ENCODE measurements around the gene MBD3L2B. TPM values are rescaled to one million over a fixed set of nuclear protein-coding genes. Genes with fewer than 3 reads are reported as not detected.

Gene MBD3L2B
- total RNA-seq, 1 donor from 2014 or later = not detected

GRCh38 chr19:7010722-7011593, 10.3 kb downstream of the MBD3L2B start:
- no peak for DNase-seq

GRCh38 chr19:7007859-7008258, 13.4 kb downstream of the MBD3L2B start:
- DNase-seq = no peak

DNA sequence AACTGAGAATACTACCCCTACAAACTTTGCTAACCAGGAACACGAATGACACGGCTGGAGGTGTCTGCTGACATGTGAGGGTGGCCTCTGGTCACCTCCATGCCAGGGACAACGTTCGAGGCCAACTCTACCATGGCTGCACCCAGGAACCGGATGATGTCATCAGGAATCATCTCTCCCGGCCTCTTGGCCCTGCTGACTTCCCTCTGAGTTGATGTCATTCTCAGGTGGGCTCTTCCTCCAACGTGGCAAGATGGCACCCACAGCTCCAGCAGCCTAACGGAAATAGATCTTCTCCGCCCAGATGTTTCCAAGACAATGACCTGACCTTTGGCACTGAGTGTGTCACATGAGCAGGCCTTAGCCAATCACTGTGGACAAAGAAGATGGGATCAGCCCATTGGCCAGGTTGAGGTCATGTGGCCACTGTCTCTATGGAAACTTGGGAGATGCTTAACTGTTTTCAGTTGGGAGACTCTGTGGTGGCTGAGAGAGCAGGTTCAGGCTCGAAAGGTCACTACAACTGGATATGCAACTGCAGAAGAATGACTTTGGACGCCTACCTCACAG, 15.0 kb downstream of the MBD3L2B start:
- no peak for DNase-seq

DNA sequence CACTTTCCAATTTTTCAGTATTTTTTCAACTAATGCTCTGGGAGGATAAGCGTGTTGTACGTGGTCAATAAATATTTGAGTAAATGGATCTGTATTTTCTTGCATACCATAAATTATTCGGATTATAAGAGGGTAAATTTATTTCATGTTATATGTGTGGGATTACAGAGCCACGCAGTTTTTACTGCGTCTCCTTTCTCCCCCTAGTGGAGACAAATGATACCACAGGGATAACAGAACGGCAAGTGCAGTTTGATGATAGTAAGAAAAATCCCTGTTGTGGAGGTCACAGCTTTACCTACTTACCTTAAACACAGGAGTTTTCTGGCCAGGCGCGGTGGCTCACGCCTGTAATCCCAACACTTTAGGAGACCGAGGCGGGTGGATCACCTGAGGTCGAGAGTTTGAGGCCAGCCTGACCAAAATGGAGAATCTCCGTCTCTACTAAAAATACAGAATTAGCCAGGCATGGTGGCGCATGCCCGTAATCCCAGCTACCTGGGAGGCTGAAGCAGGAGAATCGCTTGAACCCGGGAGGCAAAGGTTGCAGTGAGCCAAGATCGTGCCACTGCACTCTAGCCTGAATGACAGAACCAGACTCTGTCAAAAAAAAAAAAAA, 16.8 kb downstream of the MBD3L2B start:
- no peak for DNase-seq

- DNase-seq = no peak
Measured at GRCh38 chr19:7000816-7001215, 20.4 kb downstream of the MBD3L2B start.

DNA sequence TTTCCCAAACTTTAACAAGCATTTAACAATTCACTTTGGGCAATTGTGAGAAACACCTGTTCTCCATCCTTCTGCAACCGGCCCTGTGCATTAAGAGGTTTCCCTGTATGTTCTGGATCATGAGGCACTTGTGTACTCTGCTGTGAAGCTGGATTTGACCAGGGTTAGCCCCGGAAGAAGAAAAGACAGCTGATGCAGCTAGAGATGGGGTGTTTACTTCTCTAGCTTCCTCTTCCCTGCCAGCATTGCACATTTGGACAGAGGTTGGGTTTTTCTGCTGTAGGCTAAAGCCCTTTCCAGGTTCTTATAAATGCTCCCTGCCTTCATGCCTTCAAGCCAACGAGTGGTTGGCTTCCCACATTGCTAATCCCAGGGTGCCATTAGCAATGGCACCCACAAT, 20.9 kb downstream of the MBD3L2B start:
- DNase-seq = no peak

DNA sequence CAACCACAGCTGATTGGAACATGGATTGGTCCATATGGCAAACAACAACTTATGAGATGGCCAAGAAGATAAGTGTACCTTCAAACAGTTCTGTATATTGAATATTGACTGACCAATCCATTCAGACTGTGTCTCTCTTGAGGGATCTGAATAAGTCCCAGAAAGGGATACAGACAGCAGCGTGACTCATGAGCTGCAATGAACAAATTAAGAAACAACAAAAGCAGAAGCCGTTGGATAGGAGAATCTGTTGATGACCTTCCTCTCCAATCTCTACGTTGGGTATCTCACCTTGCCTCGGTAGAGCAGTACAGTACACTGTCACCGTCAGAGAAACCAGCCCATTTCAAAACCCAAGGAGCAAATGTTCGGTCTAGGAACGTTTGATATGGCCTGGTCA, 21.3 kb downstream of the MBD3L2B start:
- no peak for DNase-seq

GRCh38 chr19:6997679-6998445, 23.4 kb downstream of the MBD3L2B start:
- no peak for DNase-seq

DNA sequence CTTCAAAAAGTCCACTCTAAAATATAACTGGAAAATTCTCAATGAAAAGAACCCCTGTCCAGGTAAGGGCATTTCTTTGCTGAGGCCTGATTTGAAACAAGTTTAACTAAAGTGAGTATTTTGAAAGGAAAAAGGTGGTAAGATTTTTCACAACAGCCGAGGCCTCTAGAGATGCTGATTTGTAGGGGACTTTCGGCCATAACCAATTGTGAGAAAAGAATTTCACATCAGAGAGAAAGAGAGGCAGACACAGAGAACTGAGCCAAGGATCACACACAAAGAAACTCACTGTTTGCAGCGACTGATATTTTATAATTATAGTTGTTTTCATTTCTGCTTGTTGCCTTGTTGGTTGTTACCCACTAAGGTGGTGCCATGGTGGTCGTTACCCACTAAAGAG, 24.4 kb downstream of the MBD3L2B start:
- no peak for DNase-seq

DNA sequence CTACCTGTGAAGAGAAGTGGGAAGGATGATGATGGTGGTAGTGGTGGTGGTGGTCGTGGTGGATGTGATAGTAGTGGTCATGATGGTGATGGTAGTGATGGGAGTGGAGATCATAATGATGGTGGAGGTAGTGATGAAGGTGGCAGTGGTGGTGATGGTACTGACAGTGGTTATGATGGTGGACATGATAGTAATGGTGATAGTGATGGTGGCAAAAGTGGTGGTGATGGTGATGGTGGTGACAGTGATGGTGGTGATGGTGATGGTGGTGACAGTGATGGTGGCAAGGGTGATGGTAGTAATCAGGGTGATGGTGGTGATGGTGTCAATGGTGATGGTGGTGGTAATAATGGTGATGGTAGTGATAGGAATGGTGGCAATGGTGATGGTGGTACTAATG, 26.2 kb downstream of the MBD3L2B start:
- DNase-seq = no peak

GRCh38 chr19:6988257-6988656, 33.0 kb downstream of the MBD3L2B start:
- no peak for DNase-seq

DNA sequence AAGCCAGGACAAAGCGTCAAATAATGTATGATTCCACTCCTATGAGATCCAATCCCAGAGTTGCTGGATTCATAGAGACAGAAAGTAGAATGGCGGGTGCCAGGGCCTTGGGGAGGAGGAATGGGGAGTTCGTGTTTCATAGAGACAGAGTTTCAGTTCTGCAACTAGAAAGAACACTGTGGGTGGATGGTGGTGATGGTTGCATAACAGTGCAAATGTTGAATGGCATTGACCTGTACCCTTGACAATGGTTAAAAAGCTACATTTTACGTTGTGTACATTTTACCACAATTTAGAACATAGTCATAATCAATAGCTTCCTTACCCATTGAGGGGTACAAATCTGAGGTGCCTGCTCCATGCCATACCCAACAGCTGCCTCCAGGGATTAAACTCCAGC, 33.4 kb downstream of the MBD3L2B start:
- DNase-seq = no peak

DNA sequence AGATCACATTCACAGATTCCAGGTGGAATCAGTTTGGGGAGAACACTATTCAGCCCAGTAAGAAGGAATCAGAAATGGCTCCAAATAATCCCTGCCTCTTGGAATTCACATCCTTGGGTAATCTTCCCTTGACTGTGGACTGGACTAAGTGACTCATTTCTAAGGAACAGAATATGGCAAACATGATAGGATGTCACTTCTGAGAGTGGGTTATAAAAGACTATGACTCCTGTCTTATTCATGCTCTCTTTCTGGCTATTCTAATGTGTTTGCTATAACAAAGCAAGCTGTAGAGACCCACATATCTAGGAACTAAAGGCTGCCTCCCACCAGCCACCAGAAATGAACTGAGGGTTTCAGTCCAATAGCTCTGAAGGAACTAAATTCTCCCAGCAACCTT, 37.8 kb downstream of the MBD3L2B start:
- no peak for DNase-seq

GRCh38 chr19:6979399-6979798, 41.8 kb downstream of the MBD3L2B start:
- DNase-seq = no peak

DNA sequence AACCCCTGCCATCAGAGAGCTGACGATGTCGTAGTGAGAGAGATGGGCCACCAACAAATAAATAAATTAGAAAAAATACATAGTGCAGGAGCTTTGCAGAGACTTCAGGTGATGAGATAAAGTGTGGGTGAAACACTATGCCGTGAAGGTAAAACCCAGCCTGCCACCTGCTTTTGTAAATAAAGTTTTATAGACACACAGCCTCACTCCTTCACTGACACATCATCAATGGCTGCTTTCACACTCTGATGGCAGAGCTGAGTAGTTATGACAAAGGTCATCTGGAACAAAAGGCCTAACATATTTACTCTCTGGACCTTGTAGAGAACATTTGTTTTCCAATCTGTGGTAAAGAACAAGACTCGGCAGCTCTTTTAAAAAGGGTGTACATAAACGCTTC, 45.0 kb downstream of the MBD3L2B start:
- no peak for DNase-seq

GRCh38 chr19:6971366-6971765, 49.9 kb downstream of the MBD3L2B start:
- DNase-seq = no peak

DNA sequence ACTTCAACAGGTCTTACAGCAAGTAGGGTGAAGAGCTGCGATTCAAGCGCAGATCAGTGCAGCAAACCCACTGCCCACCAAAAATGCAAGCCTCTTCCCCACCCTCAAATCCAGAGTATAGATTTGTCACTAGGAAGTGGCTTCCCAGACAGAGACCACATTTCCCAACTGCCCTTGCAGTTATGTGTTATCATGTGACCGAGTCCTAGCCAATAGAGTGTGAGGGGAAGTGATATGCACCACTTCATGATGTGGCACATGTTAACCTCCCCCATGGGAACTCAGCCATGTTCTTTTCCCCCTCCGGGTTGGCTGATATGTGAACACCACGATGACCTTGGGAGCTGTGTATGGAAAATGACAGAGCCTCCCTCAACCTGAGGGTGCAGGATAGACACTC, 50.8 kb downstream of the MBD3L2B start:
- DNase-seq = no peak

GRCh38 chr19:6970021-6970420, 51.2 kb downstream of the MBD3L2B start:
- DNase-seq = no peak

DNA sequence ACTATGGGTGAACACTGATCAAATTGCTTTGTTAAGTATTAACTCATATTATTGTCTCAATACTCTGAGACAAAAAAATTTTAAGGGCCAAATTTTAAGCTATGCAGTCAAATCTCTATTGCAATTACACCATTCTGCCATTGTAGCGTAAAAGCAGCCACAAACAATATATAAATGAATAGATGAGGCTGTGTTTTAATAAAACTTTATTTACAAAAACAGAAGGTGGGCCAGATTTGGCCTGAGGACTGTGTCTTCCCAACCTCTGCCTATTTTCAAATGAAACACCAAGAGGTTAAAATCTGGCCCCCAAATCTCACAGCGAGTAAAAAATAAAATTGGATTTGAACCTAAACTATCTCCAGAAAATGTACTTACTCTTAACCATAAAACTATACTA, 51.7 kb downstream of the MBD3L2B start:
- DNase-seq = no peak

Measured in skin of body (tissue), 2 donors.